Body of pancreas (tissue), 4 donors: ENCODE measurements around the gene TEF.

Source experiments
- CTCF ChIP-seq, 7 experiments: fragments of 450-650 bp in 4 of 7; fragments of 200-600 bp in 3 of 7; sonication (generic) in 3 of 7; IDR thresholded peaks; one replicate each; pipeline ENCODE4 v1.5.1; 2016 to 2019; ENCODE audit warnings: antibody characterized with exemption in 7 of 7
- POLR2A ChIP-seq, 3 donors: fragments of 450-650 bp; IDR thresholded peaks; one replicate each; pipeline ENCODE4 v1.6.1; 2016; ENCODE audit warnings: antibody characterized with exemption in 3 of 3, mild to moderate bottlenecking in 2 of 3

- TF ChIP-seq POLR2A (IDR thresholded peaks at IDR 0.05) (no peak), CTCF (IDR thresholded peaks at IDR 0.05) (no peak)
These were observed 47.9 kb upstream of the TEF start for GRCh38 chr22:41333806-41334205.
